Cortex of kidney (tissue), 1 donor: ENCODE results near the gene TRPM4.
"Not testable (repeated sequence)": the region's sequence is repeated elsewhere in the genome, so short reads cannot be mapped to it uniquely, and the experiment has no call there.

Experiments used
- DNase-seq: peaks from one replicate; lab custom pipeline; 2025; lab: John Stamatoyannopoulos, UW

The TRPM4 gene

GRCh38 chr19:49190781-49191180 is 33.2 kb downstream of the TRPM4 start:
- no peak for DNase-seq

GRCh38 chr19:49193822-49194394 is 36.3 kb downstream of the TRPM4 start:
- no peak for DNase-seq

- DNase-seq = no peak
Measured at GRCh38 chr19:49194408-49194807, 36.8 kb downstream of the TRPM4 start.

GRCh38 chr19:49196527-49197240 is 39.1 kb downstream of the TRPM4 start:
- DNase-seq = no peak

GRCh38 chr19:49200238-49200862 is 42.8 kb downstream of the TRPM4 start:
- DNase-seq = no peak

GRCh38 chr19:49201042-49201441 is 43.5 kb downstream of the TRPM4 start:
- DNase-seq = no peak

DNA sequence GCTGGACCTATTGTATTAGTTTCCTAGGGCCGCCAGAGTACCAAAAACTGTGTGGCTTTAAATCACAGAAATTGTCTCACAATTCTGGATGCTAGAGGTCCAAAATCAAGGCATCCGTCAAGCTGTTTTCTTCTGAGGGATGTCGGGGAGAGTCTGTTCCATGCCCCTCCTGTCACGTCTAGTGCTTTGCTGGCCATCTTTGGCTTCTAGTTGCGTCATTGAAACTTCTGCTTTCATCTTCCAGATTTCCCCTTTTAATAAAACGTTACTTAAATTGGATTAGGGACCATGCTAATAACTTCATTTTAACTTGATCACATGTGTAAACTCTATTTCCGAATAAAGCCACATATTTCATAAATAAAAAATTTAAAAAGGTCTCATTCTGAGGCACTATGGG is 47.5 kb downstream of the TRPM4 start:
- DNase-seq = no peak

GRCh38 chr19:49209502-49209901 is 51.9 kb downstream of the TRPM4 start:
- not testable (repeated sequence) for DNase-seq

- no peak for DNase-seq
Measured at GRCh38 chr19:49210108-49210900, 52.7 kb downstream of the TRPM4 start.

- DNase-seq = no peak
Measured at GRCh38 chr19:49210901-49211451, 53.4 kb downstream of the TRPM4 start.

DNA sequence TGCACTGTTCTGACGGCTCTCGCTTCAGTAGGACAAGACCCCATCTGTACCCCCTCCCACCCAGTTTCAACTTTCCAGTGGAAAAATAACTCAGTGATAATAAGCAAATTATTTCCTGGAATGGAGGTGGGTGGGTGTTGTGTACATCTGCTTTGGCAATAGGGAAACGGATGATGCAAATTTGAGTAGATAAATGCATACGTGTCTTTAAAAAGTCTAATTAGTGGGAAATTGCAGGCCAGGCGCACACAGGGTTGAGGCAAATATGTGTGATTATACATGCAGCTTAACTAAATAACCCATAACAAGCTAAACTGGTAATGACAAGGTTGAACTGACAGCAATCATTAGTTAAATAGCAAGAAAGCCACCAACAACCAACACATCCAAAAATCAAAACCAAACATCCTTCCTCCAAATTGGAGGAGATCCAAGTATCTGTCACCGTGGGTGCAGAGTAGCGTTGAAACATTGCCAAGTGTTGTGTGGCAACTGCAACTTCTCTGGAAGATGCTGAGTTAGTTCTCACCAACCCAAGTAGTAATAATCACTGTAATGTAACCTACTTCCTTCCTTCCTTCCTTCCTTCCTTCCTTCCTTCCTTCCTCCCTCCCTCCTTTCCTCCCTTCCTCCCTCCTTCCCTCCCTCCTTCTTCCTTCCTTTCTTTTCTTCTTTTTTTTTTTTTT is 54.6 kb downstream of the TRPM4 start:
- DNase-seq = no peak

DNA sequence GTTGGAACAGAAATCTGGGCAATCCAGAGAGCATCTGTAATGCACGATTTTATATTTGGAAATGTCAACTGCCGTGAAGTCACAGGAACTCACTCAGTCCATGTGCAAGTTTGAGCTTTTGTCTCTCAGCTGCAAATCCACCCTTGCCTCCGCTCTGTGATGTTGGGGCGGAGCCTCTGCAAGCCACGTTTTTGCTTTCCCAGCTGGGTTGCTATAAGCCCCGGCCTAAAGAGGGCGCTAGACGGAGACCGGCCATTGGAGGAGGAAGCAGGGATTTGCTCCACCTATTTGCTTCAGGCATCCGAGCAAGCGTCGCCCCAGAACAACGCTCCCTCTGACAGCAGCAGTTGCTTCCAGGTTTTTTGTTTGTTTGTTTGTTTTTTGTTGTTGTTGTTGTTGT is 56.2 kb downstream of the TRPM4 start:
- DNase-seq = no peak

DNA sequence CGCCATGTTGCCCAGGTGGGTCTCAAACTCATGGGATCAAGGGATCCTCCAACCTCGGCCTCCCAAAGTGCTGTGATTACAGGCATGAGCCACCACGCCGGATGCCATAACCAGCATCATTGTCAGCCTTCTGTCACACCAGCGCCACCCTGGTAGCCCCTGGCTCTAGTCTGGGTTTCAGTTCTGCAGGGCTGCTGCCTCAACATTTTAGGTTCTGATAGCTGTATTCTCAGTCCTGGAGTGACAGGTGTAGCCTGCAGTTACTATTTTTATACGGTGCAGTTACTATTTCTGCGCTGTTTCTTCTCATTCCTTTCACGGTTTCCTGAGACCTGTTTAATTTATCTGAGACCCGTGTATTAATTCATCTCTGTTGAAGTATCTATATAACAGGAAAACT is 57.1 kb downstream of the TRPM4 start:
- no peak for DNase-seq

- DNase-seq = no peak
Measured at GRCh38 chr19:49216071-49216470, 58.5 kb downstream of the TRPM4 start.

GRCh38 chr19:49217382-49217781 is 59.8 kb downstream of the TRPM4 start:
- DNase-seq = no peak

DNA sequence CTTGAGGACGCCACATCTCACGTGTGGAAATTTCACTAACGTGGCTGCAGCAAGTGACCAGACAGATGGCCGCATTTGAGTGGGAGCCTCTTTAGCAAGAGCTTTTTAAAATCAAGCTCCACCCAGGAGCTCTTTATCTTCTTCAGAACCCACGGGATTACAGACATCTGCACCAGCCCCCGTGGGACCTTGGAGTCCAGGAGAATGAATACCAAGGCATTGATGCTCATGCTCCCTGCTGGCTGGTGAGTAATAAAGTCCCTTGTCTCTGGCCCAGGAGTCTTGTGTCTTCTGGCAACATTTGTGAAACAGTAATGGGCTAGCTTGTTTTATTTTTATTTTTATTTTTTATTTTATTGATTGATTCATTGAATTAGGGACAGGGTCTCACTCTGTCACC is 64.4 kb downstream of the TRPM4 start:
- DNase-seq = no peak

GRCh38 chr19:49222528-49222927 is 64.9 kb downstream of the TRPM4 start:
- no peak for DNase-seq

DNA sequence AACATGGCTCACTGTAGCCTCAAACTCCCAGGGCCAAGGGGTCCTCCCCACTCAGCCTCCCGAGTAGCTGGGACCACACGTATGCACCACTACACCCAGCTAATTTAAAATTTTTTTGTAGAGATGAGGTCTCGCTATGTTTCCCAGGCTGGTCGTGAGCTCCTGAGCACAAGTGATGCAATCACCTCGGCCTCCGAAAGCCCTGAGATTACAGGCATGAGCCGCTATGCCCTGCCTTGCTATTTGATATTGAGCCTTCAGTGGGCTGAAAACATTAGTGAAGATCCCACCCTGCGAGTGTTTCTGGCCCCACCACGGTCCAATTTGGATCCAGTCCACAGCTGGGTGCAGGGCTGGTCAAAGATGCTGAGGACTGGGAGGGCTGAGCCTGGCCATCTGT is 65.9 kb downstream of the TRPM4 start:
- DNase-seq = no peak

GRCh38 chr19:49224441-49224840 is 66.8 kb downstream of the TRPM4 start:
- not testable (repeated sequence) for DNase-seq

DNA sequence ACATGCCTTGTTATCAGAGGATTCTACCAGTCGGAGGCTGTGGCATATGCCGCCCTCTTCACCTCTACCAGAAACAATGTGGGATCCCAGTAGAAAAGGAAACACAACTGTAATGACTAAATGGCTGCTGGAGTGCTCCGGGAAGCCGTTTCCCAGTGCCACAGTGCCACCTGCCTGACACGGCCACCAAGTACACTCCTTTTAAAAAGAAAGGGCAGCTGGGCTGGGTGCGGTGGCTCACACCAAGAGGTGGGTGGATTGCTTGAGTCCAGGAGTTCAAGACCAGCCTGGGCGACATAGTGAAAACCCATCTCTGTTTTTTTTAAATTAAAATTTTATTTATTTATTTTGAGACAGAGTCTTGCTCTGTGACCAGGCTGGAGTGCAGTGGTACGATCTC is 67.3 kb downstream of the TRPM4 start:
- no peak for DNase-seq

GRCh38 chr19:49229416-49229815 is 71.8 kb downstream of the TRPM4 start:
- no peak for DNase-seq

DNA sequence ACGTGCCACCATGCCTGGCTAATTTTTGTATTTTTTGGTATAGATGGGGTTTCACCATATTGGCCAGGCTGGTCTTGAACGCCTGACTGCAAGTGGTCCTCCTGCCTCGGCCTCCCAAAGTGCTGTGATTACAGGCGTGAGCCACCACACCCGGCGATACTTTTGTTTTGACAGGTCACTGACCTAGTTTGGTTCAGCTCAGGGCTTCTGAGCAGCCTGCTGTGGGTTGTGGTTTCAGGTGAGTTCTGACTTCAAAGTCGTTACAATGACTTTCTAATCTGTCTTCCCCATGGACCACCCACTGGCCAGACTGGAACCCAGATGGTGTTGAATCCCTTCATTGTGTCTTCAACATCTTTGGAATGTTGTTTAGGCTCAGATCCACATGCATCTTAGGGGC is 73.8 kb downstream of the TRPM4 start:
- no peak for DNase-seq
